Measurements from ENCODE around the gene CDC5L.

- TF ChIP-seq, protein P1, sequence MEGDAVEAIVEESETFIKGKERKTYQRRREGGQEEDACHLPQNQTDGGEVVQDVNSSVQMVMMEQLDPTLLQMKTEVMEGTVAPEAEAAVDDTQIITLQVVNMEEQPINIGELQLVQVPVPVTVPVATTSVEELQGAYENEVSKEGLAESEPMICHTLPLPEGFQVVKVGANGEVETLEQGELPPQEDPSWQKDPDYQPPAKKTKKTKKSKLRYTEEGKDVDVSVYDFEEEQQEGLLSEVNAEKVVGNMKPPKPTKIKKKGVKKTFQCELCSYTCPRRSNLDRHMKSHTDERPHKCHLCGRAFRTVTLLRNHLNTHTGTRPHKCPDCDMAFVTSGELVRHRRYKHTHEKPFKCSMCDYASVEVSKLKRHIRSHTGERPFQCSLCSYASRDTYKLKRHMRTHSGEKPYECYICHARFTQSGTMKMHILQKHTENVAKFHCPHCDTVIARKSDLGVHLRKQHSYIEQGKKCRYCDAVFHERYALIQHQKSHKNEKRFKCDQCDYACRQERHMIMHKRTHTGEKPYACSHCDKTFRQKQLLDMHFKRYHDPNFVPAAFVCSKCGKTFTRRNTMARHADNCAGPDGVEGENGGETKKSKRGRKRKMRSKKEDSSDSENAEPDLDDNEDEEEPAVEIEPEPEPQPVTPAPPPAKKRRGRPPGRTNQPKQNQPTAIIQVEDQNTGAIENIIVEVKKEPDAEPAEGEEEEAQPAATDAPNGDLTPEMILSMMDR (conservative IDR thresholded peaks at IDR 0.05; ENCODE audit: low read length) = no peak
- TF ChIP-seq EZH2phosphoT487 (IDR thresholded peaks at IDR 0.05; ENCODE audit: borderline replicate concordance) = no peak
These were observed 35.2 kb upstream of the CDC5L start for GRCh38 chr6:44352259-44352658.
